OCI-LY3 (cell line): ENCODE measurements around the gene ADM5.

Experiments
- CTCF ChIP-seq: fragments of 200-600, 300-600 bp; sonication (generic); IDR thresholded peaks from 2 replicates; pipeline ENCODE4 v1.5.1; 2014; ENCODE audit warnings: antibody characterized with exemption, low read length, low read depth
- EZH2phosphoT487 ChIP-seq: fragments of 200-600 bp; shearing (Covaris generic); IDR thresholded peaks from 2 replicates; pipeline ENCODE4 v1.6.1; 2018; ENCODE audit warnings: antibody characterized with exemption, mixed run types, low read depth

DNA sequence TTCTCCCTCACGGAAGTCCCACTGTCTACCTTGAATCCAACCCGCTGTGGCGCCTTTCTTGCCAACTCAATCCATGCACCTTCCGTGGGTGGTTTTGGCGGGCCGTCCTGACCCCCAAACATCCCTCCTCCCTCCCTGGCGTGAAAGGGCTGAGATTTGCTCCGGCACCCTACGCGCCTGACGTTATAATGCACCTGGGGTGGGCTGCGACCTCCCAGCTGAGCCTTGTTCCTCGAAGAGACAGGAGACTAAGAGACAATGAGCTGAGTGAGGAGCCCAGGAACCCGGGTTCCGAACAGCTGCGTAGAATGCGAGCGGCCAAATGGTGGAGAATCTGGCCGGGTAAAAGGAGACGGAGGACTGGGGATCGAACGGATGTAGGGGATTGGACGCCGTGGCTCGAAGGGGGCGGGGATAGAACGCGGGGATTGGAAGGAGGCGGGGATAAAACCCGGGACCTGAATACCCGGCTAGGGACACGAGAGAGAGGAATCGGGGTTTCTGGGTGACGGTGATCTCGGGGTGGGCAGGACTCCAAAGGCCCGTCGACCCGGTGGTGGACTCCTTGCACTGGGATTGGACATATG, 1.4 kb downstream of the ADM5 start, which contains the start of gene CPT1C:
- no peak for TF ChIP-seq CTCF
- TF ChIP-seq EZH2phosphoT487 = no peak
